Stomach (tissue), 9 donors: ENCODE data around the gene CNST. TPM values are rescaled to one million over a fixed set of nuclear protein-coding genes. Genes with fewer than 3 reads are reported as not detected.
A peak's percentile ranks its signal among the peaks of the same experiment; 100 is the strongest.

Source experiments
- DNase-seq, 2 donors: peaks; one replicate each; pipeline versions ENCODE4 v3.0.0 to v3.0.0-alpha.2; 2013 to 2019
- H3K27ac ChIP-seq, 5 donors: fragments of 200-600 bp in 4 of 5; sonication (generic) in 4 of 5; one replicate each; pipeline ENCODE4 v1.5.1; 2013 to 2019; ENCODE audit warnings: mild to moderate bottlenecking in 1 of 5, moderate library complexity in 1 of 5
- H3K27me3 ChIP-seq, 3 donors: fragments of 200-600 bp; sonication (generic); one replicate each; pipeline ENCODE4 v1.5.1; 2017 to 2019; ENCODE audit warnings: mixed run types in 1 of 3
- H3K36me3 ChIP-seq, 4 donors: fragments of 200-600 bp; sonication (generic); 1 replicate in 3 of 4; 2 replicates in 1 of 4; pipeline ENCODE4 v1.5.1; 2016 to 2019
- H3K4me1 ChIP-seq, 4 donors: fragments of 200-600 bp; sonication (generic); one replicate each; pipeline ENCODE4 v1.5.1; 2016 to 2019
- H3K4me3 ChIP-seq, 4 donors: fragments of 200-600 bp; sonication (generic) in 3 of 4; one replicate each; pipeline ENCODE4 v1.5.1; 2016 to 2019; ENCODE audit warnings: mild to moderate bottlenecking in 1 of 4
- H3K9me3 ChIP-seq, 4 donors: fragments of 200-600 bp; sonication (generic); one replicate each; pipeline ENCODE4 v1.5.1; 2016 to 2019
- CTCF ChIP-seq, 7 experiments: fragments of 450-650 bp in 4 of 7; fragments of 200-600 bp in 3 of 7; sonication (generic) in 3 of 7; IDR thresholded peaks; one replicate each; pipeline ENCODE4 v1.5.1; 2016 to 2019; ENCODE audit warnings: antibody characterized with exemption in 7 of 7, control low read depth in 2 of 7, mild to moderate bottlenecking in 1 of 7
- EP300 ChIP-seq: sonication (generic); formaldehyde crosslinking; IDR thresholded peaks from one replicate; pipeline ENCODE4 v1.6.1; 2017; ENCODE audit warnings: antibody characterized with exemption
- POLR2A ChIP-seq, 4 donors: fragments of 450-650 bp; IDR thresholded peaks; one replicate each; pipeline ENCODE4 v1.6.1; 2016; ENCODE audit warnings: antibody characterized with exemption in 4 of 4, control low read depth in 2 of 4, mild to moderate bottlenecking in 1 of 4, moderate library complexity in 1 of 4
- POLR2AphosphoS5 ChIP-seq, 3 donors: sonication (generic); formaldehyde crosslinking; IDR thresholded peaks; one replicate each; pipeline ENCODE4 v1.6.1; 2016; ENCODE audit warnings: antibody characterized with exemption in 3 of 3
- WGBS, 5 donors: extraction: QIAGEN DNeasy Blood & Tissue Kit in 3 of 5; methylation state at CpG; one replicate each; pipeline versions ENCODE4 v1.1.5 to v1.1.7; 2013 to 2018; 5-methylcytosine and 5-hydroxymethylcytosine counted together
- intact Hi-C: fragments of 100-400 bp; cut with DNase I; formaldehyde crosslinking; loops from one replicate; pipeline ENCODE4 v1.15.1; 2023; ENCODE audit warnings: low total_unique reads
- polyA plus RNA-seq, 3 donors: library from polyadenylated mRNA; stranded (reverse); fragments of 200-250 nt; gene quantifications; one replicate each; pipeline ENCODE4 v1.2.3, GENCODE V29; 2013
- total RNA-seq, 5 donors: library from RNA; depleted of rRNA; stranded (reverse); fragments of >200 nt; gene quantifications; one replicate each; pipeline versions ENCODE4 v1.1.0 to v1.2.3, GENCODE V29; 2014 to 2016
- donor health status: healthy with polysubstance abuse.
- donor health status: Bipolar disorder and iron deficiency.
- donor health status: healthy.

The CNST gene
- total and polyA plus RNA-seq, 8 donors: 4.5 to 42.8 (median 16.2) TPM

GRCh38 chr1:246580497-246581370, 14.5 kb downstream of the CNST start:
- no peak for TF ChIP-seq POLR2AphosphoS5 (IDR thresholded peaks at IDR 0.05)
- TF ChIP-seq CTCF (IDR thresholded peaks at IDR 0.05): no peak
- TF ChIP-seq POLR2A (IDR thresholded peaks at IDR 0.05): no peak
- no peak for TF ChIP-seq EP300
- Histone ChIP-seq H3K9me3 (no peaks in the 10 kb centered on the region), H3K27ac (peak overlapping the region in 3 of 5 donors; percentile 25 to 52 (median 28)), H3K27me3 (no peaks in the 10 kb centered on the region), H3K36me3 (peaks cover 0 to 6% (median 2%) of the 10 kb centered on the region in 4 donors), H3K4me3 (no peak overlapping the region), H3K4me1 (peaks cover 27 to 78% (median 51%) of the 10 kb centered on the region in 4 donors)
- intact Hi-C loops: no loop called here
- DNase-seq: no peak
- 87 to 92% (median 89%) methylated on average over 15 of the region's 15 CpGs for WGBS, 5 donors

GRCh38 chr1:246582301-246583055, 16.2 kb downstream of the CNST start:
- H3K9me3 ChIP-seq: no peaks in the 10 kb centered on the region
- H3K36me3 ChIP-seq: peaks cover 0 to 6% (median 2%) of the 10 kb centered on the region in 4 donors
- H3K4me1 ChIP-seq: peaks cover 30 to 83% (median 54%) of the 10 kb centered on the region in 4 donors
- WGBS, 5 donors: 67 to 75% (median 73%) methylated on average over 17 of the region's 17 CpGs
- no peak overlapping the region for H3K4me3 ChIP-seq
- TF ChIP-seq POLR2A (IDR thresholded peaks at IDR 0.05): no peak
- no peak for TF ChIP-seq POLR2AphosphoS5 (IDR thresholded peaks at IDR 0.05)
- TF ChIP-seq CTCF (IDR thresholded peaks at IDR 0.05): no peak
- no peak for TF ChIP-seq EP300
- no peak for DNase-seq
- intact Hi-C loops: no loop called here
- peak overlapping the region; percentile 2 to 68 (median 54) for H3K27ac ChIP-seq
- H3K27me3 ChIP-seq: no peaks in the 10 kb centered on the region

GRCh38 chr1:246583056-246583440, 16.8 kb downstream of the CNST start:
- TF ChIP-seq POLR2A (IDR thresholded peaks at IDR 0.05) (no peak), POLR2AphosphoS5 (IDR thresholded peaks at IDR 0.05) (no peak), EP300 (no peak), CTCF (IDR thresholded peaks at IDR 0.05) (no peak)
- Histone ChIP-seq H3K4me3 (no peak overlapping the region), H3K27ac (peak overlapping the region in 4 of 5 donors; percentile 36 to 68 (median 58)), H3K36me3 (peaks cover 0 to 6% (median 2%) of the 10 kb centered on the region in 4 donors), H3K27me3 (no peaks in the 10 kb centered on the region), H3K4me1 (peaks cover 33 to 85% (median 53%) of the 10 kb centered on the region in 4 donors), H3K9me3 (no peaks in the 10 kb centered on the region)
- 39 to 53% (median 49%) methylated on average over 2 of the region's 2 CpGs for WGBS, 5 donors
- intact Hi-C loops: no loop called here
- no peak for DNase-seq

- WGBS, 5 donors: 71 to 80% (median 75%) methylated on average over 6 of the region's 6 CpGs
- Histone ChIP-seq H3K4me1 (peaks cover 33 to 83% (median 52%) of the 10 kb centered on the region in 4 donors), H3K27me3 (no peaks in the 10 kb centered on the region), H3K4me3 (no peak overlapping the region), H3K36me3 (peaks cover 0 to 6% (median 2%) of the 10 kb centered on the region in 4 donors), H3K9me3 (no peaks in the 10 kb centered on the region), H3K27ac (peak overlapping the region; percentile 36 to 76 (median 63))
- DNase-seq: peak; percentile 44 to 79
- peak; percentile 5 to 61 (median 50) for TF ChIP-seq POLR2AphosphoS5 (IDR thresholded peaks at IDR 0.05)
- TF ChIP-seq EP300: no peak
- intact Hi-C loops: no loop called here
Measured at GRCh38 chr1:246583448-246584185, 17.4 kb downstream of the CNST start.
